Stimulated activated naive B cell treated with anti-CD40 and anti-IgM and Interleukin-4, amounts not matched to agents 10 μg/mL and 1 μg/mL and 100 μg/mL, for 72 hours (primary cell): ENCODE data around the gene FNDC10.
"Not testable (repeated sequence)": the region's sequence is repeated elsewhere in the genome, so short reads cannot be mapped to it uniquely, and the experiment has no call there.

ENCODE experiments used
- ATAC-seq, 2 donors: fragments of 150-1000 bp; cut with Tn5 transposase; replicated peaks; 2 replicates each; pipeline ENCODE4 v1.10.0; 2021; ENCODE audit warnings: moderate library complexity in 1 of 2
- DNase-seq: peaks from one replicate; pipeline ENCODE4 v3.0.0; 2021
- H3K27ac Mint-ChIP-seq: one replicate; pipeline ENCODE4 v1.8.0; 2022; ENCODE audit warnings: mild to moderate bottlenecking, mixed read lengths
- H3K27me3 Mint-ChIP-seq, 2 donors: one replicate each; pipeline ENCODE4 v1.8.0; 2022; ENCODE audit warnings: mixed read lengths in 2 of 2
- H3K36me3 Mint-ChIP-seq, 2 donors: one replicate each; pipeline ENCODE4 v1.8.0; 2022; ENCODE audit warnings: mixed read lengths in 2 of 2, mild to moderate bottlenecking in 1 of 2
- H3K4me1 Mint-ChIP-seq, 2 donors: one replicate each; pipeline ENCODE4 v1.8.0; 2022; ENCODE audit warnings: mixed read lengths in 2 of 2, mild to moderate bottlenecking in 1 of 2
- H3K4me3 Mint-ChIP-seq, 2 donors: one replicate each; pipeline ENCODE4 v1.8.0; 2022; ENCODE audit warnings: mild to moderate bottlenecking in 2 of 2, mixed read lengths in 2 of 2, moderate library complexity in 1 of 2
- H3K9me3 Mint-ChIP-seq, 2 donors: one replicate each; pipeline ENCODE4 v1.8.0; 2022; ENCODE audit warnings: mixed read lengths in 2 of 2, mild to moderate bottlenecking in 1 of 2

FNDC10 gene

DNA sequence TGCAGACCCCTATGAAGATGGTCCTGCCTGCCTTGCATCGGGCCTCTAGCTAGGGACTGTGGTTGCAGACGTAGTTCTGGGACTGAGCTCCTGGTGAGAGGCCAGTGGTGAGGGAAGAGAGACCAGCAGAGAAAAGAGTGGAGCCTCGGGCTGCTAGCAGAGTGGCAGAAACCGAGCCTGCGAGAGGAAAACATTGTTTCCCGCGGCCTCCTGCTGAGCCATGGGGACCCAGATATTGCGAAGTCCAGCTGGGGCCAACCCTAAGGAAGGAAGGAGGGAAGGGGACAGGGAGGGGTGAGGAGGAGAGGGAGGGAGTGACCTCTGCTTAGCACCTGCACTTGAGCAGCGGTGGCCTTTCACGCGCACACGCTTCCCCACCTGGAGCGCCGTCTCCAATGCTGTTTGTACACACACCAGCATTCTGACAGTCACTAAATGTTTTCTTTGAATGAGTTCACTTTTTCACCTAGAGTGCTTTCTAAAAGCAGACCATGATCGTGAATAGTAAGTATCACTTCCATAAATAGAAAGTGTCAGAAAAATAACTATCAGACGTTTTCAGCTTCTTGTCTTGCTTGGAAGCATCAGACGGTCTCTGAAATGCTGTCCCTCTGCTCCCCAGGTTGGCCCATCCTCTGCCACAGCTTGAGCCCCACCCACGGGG is 2.5 kb upstream of the FNDC10 start:
- no peaks in the 10 kb centered on the region for H3K36me3 Mint-ChIP-seq
- H3K9me3 Mint-ChIP-seq, result no peaks in the 10 kb centered on the region
- peaks cover 6 to 19% of the 10 kb centered on the region in 2 donors for H3K27me3 Mint-ChIP-seq
- peak overlapping the region; percentile 32 to 53 for H3K4me3 Mint-ChIP-seq
- peaks cover 26 to 43% of the 10 kb centered on the region in 2 donors for H3K4me1 Mint-ChIP-seq
- ATAC-seq (peak; percentile 35 to 50), DNase-seq (no peak)
- H3K27ac Mint-ChIP-seq, result peak overlapping the region; percentile 69

DNA sequence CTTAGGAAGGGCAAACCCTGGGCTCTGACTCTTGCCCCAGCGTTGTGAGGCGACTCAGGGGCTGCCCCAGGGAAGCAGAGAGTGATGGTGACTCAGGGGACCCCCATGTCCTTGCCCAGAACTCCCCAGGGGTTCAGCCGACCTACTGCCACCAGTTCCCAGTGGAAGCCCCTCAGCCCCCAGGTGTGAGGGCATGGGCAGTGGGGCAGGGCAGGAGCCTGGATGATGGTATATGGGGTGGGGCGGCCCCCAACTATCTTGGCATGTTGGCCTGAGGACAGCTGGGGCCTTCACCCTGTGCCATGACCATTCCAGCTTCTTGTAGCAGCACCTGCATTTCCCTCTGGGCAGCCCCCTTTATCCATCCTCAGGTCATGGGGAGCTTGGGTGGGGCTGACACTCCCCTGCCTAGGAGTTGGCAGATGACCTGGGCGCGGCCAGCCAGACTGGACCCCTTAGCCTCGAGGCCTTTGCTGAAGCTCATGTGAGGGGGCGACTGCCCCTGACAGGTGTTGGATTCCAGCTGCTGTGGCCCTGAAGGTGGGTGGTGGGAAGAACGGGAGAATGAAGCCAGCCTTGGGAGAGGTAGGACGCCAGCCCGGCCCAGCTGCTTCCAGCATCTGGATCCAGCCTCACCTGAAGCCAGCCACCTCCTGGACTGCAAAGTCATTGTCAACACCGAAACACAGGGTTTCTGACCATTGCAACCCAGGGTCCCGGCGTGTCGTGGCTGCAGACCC is 1.8 kb upstream of the FNDC10 start:
- DNase-seq, result no peak
- Mint-ChIP-seq H3K9me3 (no peaks in the 10 kb centered on the region), H3K36me3 (no peaks in the 10 kb centered on the region), H3K27ac (no peak overlapping the region), H3K4me1 (peaks cover 20 to 36% of the 10 kb centered on the region in 2 donors), H3K4me3 (peak overlapping the region; percentile 44 to 69), H3K27me3 (peaks cover 6 to 19% of the 10 kb centered on the region in 2 donors)
- no peak for ATAC-seq

DNA sequence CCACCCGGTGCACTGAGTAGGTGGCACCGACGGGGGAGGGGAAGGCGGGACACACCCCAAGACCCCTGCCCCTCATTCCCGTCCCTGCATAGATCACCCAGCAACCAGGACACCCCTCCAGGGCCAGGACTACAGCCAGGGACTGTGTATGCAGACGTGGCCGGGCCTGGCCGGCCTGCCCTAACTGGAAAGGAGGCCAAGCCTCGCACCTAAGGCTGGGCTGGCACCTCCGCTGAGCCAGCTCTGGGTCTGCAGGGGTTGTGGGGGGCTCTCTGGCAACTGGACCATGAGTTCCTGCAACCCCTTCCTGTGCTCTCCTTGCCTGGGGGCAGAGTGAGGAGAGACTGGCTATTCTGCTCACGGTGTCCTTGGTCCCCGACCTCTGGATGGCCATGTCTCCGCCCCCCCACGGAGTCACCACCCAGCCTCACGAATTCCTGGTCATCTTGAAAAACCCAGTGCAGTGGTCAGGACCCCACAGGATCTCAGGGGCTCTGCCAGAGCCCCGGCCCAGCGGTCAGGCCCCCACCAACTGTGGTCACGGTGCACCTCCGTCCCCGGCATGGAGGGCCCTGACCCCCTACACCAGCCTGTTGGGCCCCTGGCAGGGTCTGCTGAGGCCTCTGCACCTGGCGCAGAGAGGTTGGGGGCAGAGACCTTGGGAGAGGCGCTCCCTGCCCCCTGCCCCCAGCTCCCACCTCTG is 1.1 kb upstream of the FNDC10 start:
- Mint-ChIP-seq H3K9me3 (no peaks in the 10 kb centered on the region), H3K4me3 (peak overlapping the region; percentile 69 to 78), H3K27me3 (peaks cover 6 to 19% of the 10 kb centered on the region in 2 donors), H3K4me1 (peaks cover 20 to 33% of the 10 kb centered on the region in 2 donors), H3K27ac (peak overlapping the region; percentile 59), H3K36me3 (no peaks in the 10 kb centered on the region)
- DNase-seq (no peak), ATAC-seq (no peak)

DNA sequence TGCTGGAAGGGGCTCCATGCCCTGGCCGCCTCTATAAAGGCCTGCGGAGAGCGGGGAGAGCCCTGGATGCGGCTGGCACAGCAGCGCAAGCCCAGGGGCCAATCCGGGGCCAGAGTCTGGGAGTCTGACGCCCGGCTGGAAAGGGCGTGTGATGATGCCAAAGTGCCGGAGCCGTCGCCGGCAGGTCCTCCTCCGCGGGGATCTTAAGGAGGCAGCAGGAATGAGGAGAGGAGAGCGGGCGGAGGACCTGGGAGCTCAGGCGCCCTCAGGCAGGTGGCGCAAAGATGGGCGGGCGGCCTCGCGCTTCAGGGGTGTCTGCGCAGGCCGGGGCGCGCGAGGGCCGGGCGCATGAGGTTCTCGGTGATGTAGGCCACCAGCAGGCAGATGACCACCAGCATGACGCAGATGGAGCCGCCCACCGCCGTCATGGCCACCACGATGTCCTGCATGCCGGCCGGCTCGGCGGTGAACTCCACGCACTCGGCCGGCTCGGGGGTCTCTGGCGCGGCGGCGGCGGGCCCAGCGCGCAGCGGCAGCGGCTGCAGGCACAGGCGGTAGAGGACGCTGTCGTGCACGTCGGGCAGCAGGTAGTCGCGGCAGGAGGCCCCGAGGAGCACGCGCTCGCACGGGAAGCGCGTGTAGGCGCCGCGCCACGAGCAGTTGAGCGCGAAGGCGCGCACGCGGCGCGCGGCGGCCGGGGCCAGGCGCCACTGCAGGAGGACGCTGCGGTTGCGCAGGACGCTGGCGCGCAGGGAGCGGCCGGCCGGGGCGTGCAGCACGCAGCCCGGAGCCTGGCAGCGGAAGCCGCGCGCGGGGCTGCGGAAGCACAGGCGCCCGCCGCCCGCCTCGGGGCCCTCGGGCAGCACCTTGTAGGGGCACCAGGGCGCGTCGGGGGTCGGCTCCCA is 653 bp downstream of the FNDC10 start:
- peak overlapping the region; percentile 77 for H3K27ac Mint-ChIP-seq
- H3K36me3 Mint-ChIP-seq, result no peaks in the 10 kb centered on the region
- no peaks in the 10 kb centered on the region for H3K9me3 Mint-ChIP-seq
- DNase-seq (no peak), ATAC-seq (peak; percentile 50 to 60)
- peak overlapping the region; percentile 77 to 80 for H3K4me3 Mint-ChIP-seq
- H3K27me3 Mint-ChIP-seq, result peaks cover 6 to 19% of the 10 kb centered on the region in 2 donors
- peaks cover 18 to 33% of the 10 kb centered on the region in 2 donors for H3K4me1 Mint-ChIP-seq

DNA sequence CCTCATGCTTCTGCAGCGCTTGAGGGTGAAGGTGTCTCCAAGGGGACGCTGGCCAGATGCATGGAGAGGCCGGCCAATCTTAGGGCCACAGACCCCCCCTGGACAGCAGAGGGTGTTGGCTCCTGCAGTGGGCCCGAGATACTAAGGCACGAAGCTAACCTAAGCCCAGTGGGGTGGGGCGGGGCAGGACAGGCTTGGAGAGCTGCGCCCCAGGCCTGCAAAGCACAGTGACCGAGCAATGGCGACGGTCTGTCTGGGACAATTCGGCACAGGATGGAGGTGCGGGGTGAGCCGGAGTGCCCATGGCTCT is 1.3 kb downstream of the FNDC10 start:
- ATAC-seq (no peak), DNase-seq (no peak)
- Mint-ChIP-seq H3K36me3 (no peaks in the 10 kb centered on the region), H3K4me3 (peak overlapping the region; percentile 77 to 80), H3K9me3 (no peaks in the 10 kb centered on the region), H3K27ac (peak overlapping the region; percentile 77), H3K4me1 (peaks cover 18 to 31% of the 10 kb centered on the region in 2 donors), H3K27me3 (peaks cover 6 to 19% of the 10 kb centered on the region in 2 donors)

DNA sequence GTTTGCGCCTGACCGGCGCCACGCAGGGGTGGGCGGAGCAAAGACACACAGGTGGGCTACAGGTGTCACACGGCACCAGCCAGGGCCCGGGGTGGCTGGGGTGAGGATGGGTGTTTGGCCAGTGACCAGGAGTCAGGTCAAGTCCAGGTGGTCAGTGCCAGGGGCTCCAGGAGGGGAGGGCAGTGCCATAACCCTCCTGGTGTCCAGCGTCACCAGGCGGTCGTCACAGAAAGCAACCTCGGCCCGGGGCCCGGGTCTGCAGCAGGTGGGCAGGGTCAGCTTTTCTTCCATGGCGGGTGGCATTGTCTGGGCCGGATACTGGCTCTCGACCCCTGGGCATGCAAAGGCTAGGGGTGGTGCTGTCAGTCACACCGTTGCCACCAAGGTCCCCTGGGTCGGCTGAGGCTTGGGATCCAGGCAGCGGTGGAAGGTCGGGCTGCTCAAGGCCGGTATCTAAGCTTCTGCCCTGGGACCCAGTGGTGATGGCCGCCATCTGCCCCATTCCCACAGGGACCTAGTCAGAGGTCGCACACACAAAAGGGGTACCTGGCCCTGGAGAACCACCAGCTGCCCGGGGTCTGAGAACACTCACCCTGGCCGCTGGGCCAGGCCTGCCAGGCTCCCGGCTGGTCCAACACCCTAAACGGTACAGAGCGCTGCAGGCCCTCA is 1.8 kb downstream of the FNDC10 start:
- Mint-ChIP-seq H3K27ac (no peak overlapping the region), H3K27me3 (peaks cover 6 to 19% of the 10 kb centered on the region in 2 donors), H3K9me3 (no peaks in the 10 kb centered on the region), H3K4me1 (peaks cover 18 to 27% of the 10 kb centered on the region in 2 donors), H3K4me3 (peak overlapping the region in 1 of 2 donors; percentile 77), H3K36me3 (no peaks in the 10 kb centered on the region)
- DNase-seq (no peak), ATAC-seq (no peak)

DNA sequence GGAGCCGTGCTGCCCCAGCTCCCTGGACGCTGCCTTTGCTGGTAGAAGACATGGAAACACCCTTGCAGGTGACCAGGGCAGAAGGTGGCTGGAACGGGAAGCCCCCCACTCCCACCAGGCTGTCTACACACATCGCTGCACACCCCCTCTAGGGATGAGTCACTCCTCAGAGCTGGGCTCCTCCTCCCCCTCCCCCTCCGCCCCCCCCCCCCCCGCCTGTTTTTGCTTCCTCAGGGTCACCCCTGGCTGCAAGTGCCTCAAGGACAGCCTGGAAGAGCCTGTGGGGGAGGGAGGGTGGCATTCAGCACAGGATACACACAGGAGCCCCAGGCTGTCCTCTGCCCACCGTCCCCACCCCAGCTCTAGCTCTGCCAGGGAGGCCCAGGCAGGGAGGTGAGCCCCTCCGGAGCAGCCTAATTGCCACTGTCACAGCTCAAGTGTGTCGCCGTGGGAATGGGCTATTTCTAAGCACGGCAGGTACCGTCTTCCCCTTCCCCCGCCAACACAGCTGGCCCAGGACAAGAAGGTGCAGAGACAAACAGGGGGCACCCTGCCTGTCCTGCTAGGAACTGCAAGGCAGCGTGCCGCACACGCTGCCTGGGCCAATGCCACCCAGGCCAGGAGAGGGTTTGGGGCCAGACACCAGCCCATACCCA is 2.5 kb downstream of the FNDC10 start:
- Mint-ChIP-seq H3K9me3 (no peaks in the 10 kb centered on the region), H3K27me3 (peaks cover 6 to 19% of the 10 kb centered on the region in 2 donors), H3K27ac (no peak overlapping the region), H3K4me1 (peaks cover 12 to 19% of the 10 kb centered on the region in 2 donors), H3K4me3 (no peak overlapping the region), H3K36me3 (no peaks in the 10 kb centered on the region)
- ATAC-seq, result peak; percentile 54 to 57
- DNase-seq, result no peak

DNA sequence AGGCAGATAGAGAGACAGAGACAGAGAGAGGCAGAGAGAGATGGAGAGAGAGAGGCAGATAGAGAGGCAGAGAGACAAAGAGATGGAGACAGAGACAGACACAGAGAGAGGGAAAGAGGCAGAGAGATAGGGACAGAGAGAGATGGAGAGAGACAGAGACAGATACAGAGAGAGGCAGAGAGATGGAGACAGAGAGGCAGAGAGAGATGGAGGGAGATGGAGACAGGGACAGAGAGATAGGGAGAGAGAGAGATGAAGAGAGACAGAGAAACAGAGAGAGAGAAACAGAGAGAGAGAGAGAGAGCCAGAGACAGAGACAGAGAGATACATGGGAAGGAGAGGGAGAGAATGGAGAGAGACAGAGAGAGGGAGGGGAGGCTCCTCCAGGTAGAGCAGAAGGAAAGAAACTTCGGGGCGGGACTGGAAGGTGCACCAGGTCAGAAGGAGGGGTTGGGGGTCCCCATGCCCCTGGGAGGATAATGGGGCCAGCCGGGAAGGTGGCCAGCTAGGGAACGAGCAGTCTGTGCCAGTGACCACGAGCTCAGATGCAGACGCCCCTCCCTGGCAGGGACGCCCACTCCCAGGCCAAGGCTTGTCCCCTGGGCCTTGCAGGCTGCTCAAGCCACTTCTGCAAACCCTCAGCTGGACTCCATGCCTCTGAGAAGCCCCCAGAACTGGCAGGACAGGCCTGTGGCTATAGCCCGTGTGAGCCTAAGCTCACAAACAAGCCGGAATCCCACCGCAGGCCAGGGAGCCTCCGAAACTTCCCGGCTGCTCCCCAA is 3.3 kb downstream of the FNDC10 start:
- Mint-ChIP-seq H3K4me1 (peaks cover 7 to 12% of the 10 kb centered on the region in 2 donors), H3K27ac (no peak overlapping the region), H3K36me3 (no peaks in the 10 kb centered on the region), H3K4me3 (no peak overlapping the region), H3K9me3 (no peaks in the 10 kb centered on the region), H3K27me3 (peaks cover 6 to 19% of the 10 kb centered on the region in 2 donors)
- DNase-seq (no peak), ATAC-seq (no peak)

DNA sequence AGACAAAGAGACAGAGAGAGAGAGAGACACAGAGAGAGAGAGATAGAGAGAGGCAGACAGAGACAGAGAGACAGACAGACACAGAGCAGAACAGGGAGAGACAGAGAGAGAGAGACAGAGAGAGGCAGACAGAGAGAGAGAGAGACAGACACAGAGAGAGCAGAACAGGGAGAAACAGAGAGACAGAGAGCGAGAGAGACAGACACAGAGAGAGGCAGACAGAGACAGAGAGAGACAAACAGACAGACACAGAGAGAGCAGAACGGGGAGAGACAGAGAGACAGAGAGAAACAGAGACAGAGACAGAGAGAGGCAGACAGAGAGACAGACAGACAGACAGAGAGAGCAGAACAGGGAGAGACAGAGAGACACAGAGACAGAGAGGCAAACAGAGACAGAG is 4.6 kb downstream of the FNDC10 start:
- peaks cover 5 to 11% of the 10 kb centered on the region in 2 donors for H3K4me1 Mint-ChIP-seq
- ATAC-seq, result not testable (repeated sequence)

DNA sequence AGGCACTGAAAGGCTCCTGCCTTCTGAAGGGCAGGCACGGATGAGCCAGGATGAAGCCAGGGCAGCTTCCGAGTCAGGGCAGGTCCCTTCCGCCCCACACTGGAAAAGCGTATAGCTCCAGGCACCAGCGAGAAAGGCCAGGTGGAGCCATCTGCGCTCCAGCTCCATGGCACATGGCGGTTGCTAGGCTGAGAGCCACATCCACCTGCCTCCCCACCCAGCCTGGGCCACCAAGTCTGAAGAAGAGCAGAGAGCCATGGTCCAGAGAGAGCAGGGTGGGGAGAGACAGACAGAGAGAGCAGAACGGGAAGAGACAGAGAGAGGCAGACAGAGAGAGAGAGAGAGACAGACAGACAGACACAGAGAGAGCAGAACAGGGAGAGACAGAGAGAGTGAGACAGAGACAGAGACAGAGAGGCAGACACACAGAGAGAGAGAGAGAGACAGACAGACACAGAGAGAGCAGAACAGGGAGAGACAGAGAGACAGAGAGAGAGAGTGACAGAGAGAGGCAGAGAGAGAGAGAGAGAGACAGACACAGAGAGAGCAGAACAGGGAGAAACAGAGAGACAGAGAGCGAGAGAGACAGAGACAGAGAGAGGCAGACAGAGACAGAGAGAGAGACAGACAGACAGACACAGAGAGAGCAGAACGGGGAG is 5.2 kb downstream of the FNDC10 start:
- no peaks in the 10 kb centered on the region for H3K9me3 Mint-ChIP-seq
- H3K36me3 Mint-ChIP-seq, result no peaks in the 10 kb centered on the region
- peaks cover 9 to 17% of the 10 kb centered on the region in 2 donors for H3K27me3 Mint-ChIP-seq
- no peak overlapping the region for H3K27ac Mint-ChIP-seq
- H3K4me3 Mint-ChIP-seq, result no peak overlapping the region
- peaks cover 5 to 11% of the 10 kb centered on the region in 2 donors for H3K4me1 Mint-ChIP-seq
- DNase-seq (no peak), ATAC-seq (peak in 1 of 2 donors; percentile 33)

More for the DNA sequence above, 4.6 kb downstream of the FNDC10 start:
- not testable (repeated sequence) for H3K4me3 Mint-ChIP-seq, DNase-seq, H3K36me3 Mint-ChIP-seq, H3K27ac Mint-ChIP-seq, H3K9me3 Mint-ChIP-seq
- H3K27me3 Mint-ChIP-seq, result peaks cover 6 to 14% of the 10 kb centered on the region in 2 donors

DNA sequence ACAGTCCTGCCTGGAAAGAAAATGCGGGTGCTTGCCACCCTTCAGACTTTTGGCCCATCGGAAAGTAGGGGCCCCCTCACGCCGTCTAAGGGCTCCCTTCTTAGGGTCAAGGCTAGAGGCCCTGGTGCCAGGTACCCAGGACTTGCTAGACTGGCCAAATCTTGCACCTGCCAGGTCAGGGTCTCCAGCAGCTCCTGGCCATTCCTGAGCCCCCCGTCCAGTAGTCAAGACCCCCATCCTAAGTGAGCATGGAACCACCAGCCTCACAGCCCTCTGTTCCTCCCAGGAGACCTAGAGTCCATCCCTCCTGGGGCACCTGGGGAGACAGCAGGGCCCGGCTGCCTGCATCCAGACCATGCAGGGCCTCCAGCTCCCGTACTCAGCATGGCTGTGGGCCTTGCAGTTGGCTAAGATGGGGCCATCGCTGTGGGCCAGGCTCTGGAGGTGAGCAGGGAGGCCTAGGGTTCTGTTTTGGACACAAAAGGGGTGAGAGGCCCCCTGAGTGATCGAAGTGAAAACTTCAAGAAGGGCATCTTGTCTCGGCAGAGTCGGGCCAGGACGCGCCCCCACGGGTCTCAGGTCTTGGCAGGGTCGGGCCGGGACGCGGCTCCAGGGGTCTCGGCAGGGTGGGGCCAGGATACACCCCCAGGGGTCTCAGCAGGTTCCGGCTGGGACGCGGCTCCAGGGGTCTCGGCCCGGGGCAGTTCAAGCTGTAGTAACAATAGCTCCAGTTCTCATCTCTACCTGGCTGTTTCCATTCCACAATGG is 5.9 kb downstream of the FNDC10 start:
- peaks cover 9 to 17% of the 10 kb centered on the region in 2 donors for H3K27me3 Mint-ChIP-seq
- no peaks in the 10 kb centered on the region for H3K9me3 Mint-ChIP-seq

More for the DNA sequence above, 5.9 kb downstream of the FNDC10 start:
- no peak overlapping the region for H3K4me3 Mint-ChIP-seq
- no peak overlapping the region for H3K27ac Mint-ChIP-seq
- peaks cover 4 to 9% of the 10 kb centered on the region in 2 donors for H3K4me1 Mint-ChIP-seq
- DNase-seq, result no peak
- no peaks in the 10 kb centered on the region for H3K36me3 Mint-ChIP-seq
- peak in 1 of 2 donors; percentile 32 for ATAC-seq
